Neural progenitor cell (in vitro differentiated cells): ENCODE data around the gene STMND1.
A peak's percentile ranks its signal among the peaks of the same experiment; 100 is the strongest.

ENCODE experiments used
- EZH2 ChIP-seq: fragments of 200-600 bp; sonication (generic); IDR thresholded peaks from 2 replicates; pipeline ENCODE4 v1.6.1; 2017; ENCODE audit warnings: antibody characterized with exemption, mild to moderate bottlenecking, moderate library complexity
- TF ChIP-seq, protein P1 (sequence below): fragments of 200-600 bp; sonication (generic); IDR thresholded peaks from 2 replicates; pipeline ENCODE4 v1.5.1; 2017; ENCODE audit warnings: antibody characterized with exemption, mild to moderate bottlenecking

DNA sequence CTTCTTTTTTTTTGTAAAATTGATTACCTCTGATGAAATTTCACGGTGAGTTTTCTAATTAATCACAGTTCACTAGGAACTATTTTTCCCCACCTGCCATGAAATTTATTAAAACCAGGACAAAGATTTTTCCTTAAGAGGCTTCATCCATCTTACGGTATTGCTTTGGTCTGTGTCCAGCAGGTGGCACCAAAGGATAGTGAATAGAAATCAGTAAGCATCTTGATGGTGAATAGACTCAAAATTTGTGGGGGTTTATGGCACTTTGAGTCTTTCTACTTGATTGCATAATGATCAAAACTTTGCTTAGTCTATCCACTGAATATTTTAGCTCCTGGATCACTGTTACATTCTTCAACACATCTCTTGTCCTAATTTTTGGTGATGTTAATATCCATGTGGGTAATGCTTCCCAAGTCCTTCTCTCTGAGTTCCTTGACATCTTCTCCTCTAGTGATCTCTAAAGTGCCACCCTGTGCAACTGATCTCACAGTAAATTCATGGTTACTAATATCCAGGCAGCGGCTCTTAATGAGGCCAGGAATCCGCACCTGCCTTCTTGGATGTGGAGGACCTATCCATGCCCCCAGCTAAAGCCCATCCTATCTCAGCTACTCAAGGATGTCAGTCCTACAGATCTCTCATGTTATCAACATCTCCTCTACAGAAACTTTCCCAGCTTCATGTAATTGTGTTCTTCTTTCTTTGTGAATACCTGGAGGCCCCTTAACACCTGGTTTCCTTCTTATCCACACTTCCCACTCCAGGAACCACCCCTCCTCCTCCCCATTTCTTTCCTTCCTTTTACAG lies 54.5 kb downstream of the STMND1 start:
- TF ChIP-seq, protein P1, sequence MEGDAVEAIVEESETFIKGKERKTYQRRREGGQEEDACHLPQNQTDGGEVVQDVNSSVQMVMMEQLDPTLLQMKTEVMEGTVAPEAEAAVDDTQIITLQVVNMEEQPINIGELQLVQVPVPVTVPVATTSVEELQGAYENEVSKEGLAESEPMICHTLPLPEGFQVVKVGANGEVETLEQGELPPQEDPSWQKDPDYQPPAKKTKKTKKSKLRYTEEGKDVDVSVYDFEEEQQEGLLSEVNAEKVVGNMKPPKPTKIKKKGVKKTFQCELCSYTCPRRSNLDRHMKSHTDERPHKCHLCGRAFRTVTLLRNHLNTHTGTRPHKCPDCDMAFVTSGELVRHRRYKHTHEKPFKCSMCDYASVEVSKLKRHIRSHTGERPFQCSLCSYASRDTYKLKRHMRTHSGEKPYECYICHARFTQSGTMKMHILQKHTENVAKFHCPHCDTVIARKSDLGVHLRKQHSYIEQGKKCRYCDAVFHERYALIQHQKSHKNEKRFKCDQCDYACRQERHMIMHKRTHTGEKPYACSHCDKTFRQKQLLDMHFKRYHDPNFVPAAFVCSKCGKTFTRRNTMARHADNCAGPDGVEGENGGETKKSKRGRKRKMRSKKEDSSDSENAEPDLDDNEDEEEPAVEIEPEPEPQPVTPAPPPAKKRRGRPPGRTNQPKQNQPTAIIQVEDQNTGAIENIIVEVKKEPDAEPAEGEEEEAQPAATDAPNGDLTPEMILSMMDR, result peak; percentile 92
- TF ChIP-seq EZH2, result no peak
